ENCODE data around the gene SOS1. TPM values are rescaled to one million over a fixed set of nuclear protein-coding genes. Genes with fewer than 3 reads are reported as not detected.
A peak's percentile ranks its signal among the peaks of the same experiment; 100 is the strongest.

The SOS1 gene
- total RNA-seq, 2 donors from 2014 or later = 65.2 to 95.5 TPM

GRCh38 chr2:38981003-38981669 is 139.7 kb downstream of the SOS1 start:
- H3K4me1 Mint-ChIP-seq = peaks cover 17% of the 10 kb centered on the region
- H3K27me3 Mint-ChIP-seq = no peaks in the 10 kb centered on the region
- DNase-seq = no peak
- ATAC-seq = no peak
- no peak overlapping the region for H3K4me3 Mint-ChIP-seq
- H3K9me3 ChIP-seq (ENCODE audit: control insufficient read depth, low read length, poor library complexity, severe bottlenecking) = no peaks in the 10 kb centered on the region
- H3K27ac Mint-ChIP-seq = no peak overlapping the region
- H3K36me3 Mint-ChIP-seq (ENCODE audit: low read depth) = peaks cover 8% of the 10 kb centered on the region

- H3K27me3 Mint-ChIP-seq = no peaks in the 10 kb centered on the region
- peak overlapping the region; percentile 8 for H3K27ac Mint-ChIP-seq
- no peak for ATAC-seq
- DNase-seq = no peak
- no peak overlapping the region for H3K4me3 Mint-ChIP-seq
- H3K4me1 Mint-ChIP-seq = peaks cover 17% of the 10 kb centered on the region
- H3K36me3 Mint-ChIP-seq (ENCODE audit: low read depth) = peaks cover 5% of the 10 kb centered on the region
- no peaks in the 10 kb centered on the region for H3K9me3 ChIP-seq (ENCODE audit: control insufficient read depth, low read length, poor library complexity, severe bottlenecking)
These were observed 141.9 kb downstream of the SOS1 start for GRCh38 chr2:38978908-38979307.

- Mint-ChIP-seq H3K36me3 (ENCODE audit: low read depth) (peaks cover 5% of the 10 kb centered on the region), H3K4me3 (no peak overlapping the region), H3K27ac (peak overlapping the region; percentile 8), H3K4me1 (peaks cover 17% of the 10 kb centered on the region), H3K27me3 (no peaks in the 10 kb centered on the region)
- DNase-seq (no peak), ATAC-seq (no peak)
- H3K9me3 ChIP-seq (ENCODE audit: control insufficient read depth, low read length, poor library complexity, severe bottlenecking) = no peaks in the 10 kb centered on the region
These were observed 142.5 kb downstream of the SOS1 start for GRCh38 chr2:38978296-38978903.

- Mint-ChIP-seq H3K27ac (no peak overlapping the region), H3K36me3 (ENCODE audit: low read depth) (peaks cover 5% of the 10 kb centered on the region), H3K4me1 (peaks cover 17% of the 10 kb centered on the region), H3K27me3 (no peaks in the 10 kb centered on the region), H3K4me3 (no peak overlapping the region)
- no peaks in the 10 kb centered on the region for H3K9me3 ChIP-seq (ENCODE audit: control insufficient read depth, low read length, poor library complexity, severe bottlenecking)
- ATAC-seq (no peak), DNase-seq (no peak)
These were observed 143.8 kb downstream of the SOS1 start for GRCh38 chr2:38977047-38977446.

GRCh38 chr2:38975042-38975441 is 145.8 kb downstream of the SOS1 start:
- ATAC-seq = no peak
- Mint-ChIP-seq H3K4me3 (no peak overlapping the region), H3K4me1 (peaks cover 16% of the 10 kb centered on the region), H3K27ac (no peak overlapping the region), H3K27me3 (no peaks in the 10 kb centered on the region), H3K36me3 (ENCODE audit: low read depth) (peaks cover 5% of the 10 kb centered on the region)
- DNase-seq = no peak
- H3K9me3 ChIP-seq (ENCODE audit: control insufficient read depth, low read length, poor library complexity, severe bottlenecking) = no peaks in the 10 kb centered on the region

GRCh38 chr2:38973266-38973665 is 147.6 kb downstream of the SOS1 start:
- H3K27me3 Mint-ChIP-seq = no peaks in the 10 kb centered on the region
- DNase-seq (no peak), ATAC-seq (no peak)
- H3K36me3 Mint-ChIP-seq (ENCODE audit: low read depth) = peaks cover 2% of the 10 kb centered on the region
- no peak overlapping the region for H3K27ac Mint-ChIP-seq
- peaks cover 4% of the 10 kb centered on the region for H3K4me1 Mint-ChIP-seq
- no peaks in the 10 kb centered on the region for H3K9me3 ChIP-seq (ENCODE audit: control insufficient read depth, low read length, poor library complexity, severe bottlenecking)
- no peak overlapping the region for H3K4me3 Mint-ChIP-seq

GRCh38 chr2:38971377-38971776 is 149.5 kb downstream of the SOS1 start:
- no peak for ATAC-seq
- peaks cover 2% of the 10 kb centered on the region for H3K36me3 Mint-ChIP-seq (ENCODE audit: low read depth)

GRCh38 chr2:38968021-38968420 is 152.8 kb downstream of the SOS1 start:
- H3K4me3 Mint-ChIP-seq = no peak overlapping the region
- H3K9me3 ChIP-seq (ENCODE audit: control insufficient read depth, low read length, poor library complexity, severe bottlenecking) = no peaks in the 10 kb centered on the region
- no peak overlapping the region for H3K27ac Mint-ChIP-seq
- DNase-seq = no peak
- ATAC-seq = no peak
- H3K27me3 Mint-ChIP-seq = peaks cover 9% of the 10 kb centered on the region
- H3K4me1 Mint-ChIP-seq = peaks cover 5% of the 10 kb centered on the region
- no peaks in the 10 kb centered on the region for H3K36me3 Mint-ChIP-seq (ENCODE audit: low read depth)

More at GRCh38 chr2:38971377-38971776, 149.5 kb downstream of the SOS1 start:
- H3K9me3 ChIP-seq (ENCODE audit: control insufficient read depth, low read length, poor library complexity, severe bottlenecking) = no peaks in the 10 kb centered on the region
- no peak overlapping the region for H3K27ac Mint-ChIP-seq
- DNase-seq = no peak
- peaks cover 2% of the 10 kb centered on the region for H3K27me3 Mint-ChIP-seq
- H3K4me1 Mint-ChIP-seq = peaks cover 6% of the 10 kb centered on the region
- no peak overlapping the region for H3K4me3 Mint-ChIP-seq

GRCh38 chr2:38966678-38967077 is 154.2 kb downstream of the SOS1 start:
- Mint-ChIP-seq H3K36me3 (ENCODE audit: low read depth) (no peaks in the 10 kb centered on the region), H3K27ac (no peak overlapping the region), H3K27me3 (peaks cover 16% of the 10 kb centered on the region), H3K4me3 (no peak overlapping the region), H3K4me1 (peaks cover 6% of the 10 kb centered on the region)
- ATAC-seq (no peak), DNase-seq (no peak)
- H3K9me3 ChIP-seq (ENCODE audit: control insufficient read depth, low read length, poor library complexity, severe bottlenecking) = no peaks in the 10 kb centered on the region

GRCh38 chr2:38966006-38966405 is 154.8 kb downstream of the SOS1 start:
- Mint-ChIP-seq H3K27ac (no peak overlapping the region), H3K4me3 (no peak overlapping the region), H3K36me3 (ENCODE audit: low read depth) (no peaks in the 10 kb centered on the region), H3K27me3 (peaks cover 21% of the 10 kb centered on the region), H3K4me1 (peaks cover 8% of the 10 kb centered on the region)
- H3K9me3 ChIP-seq (ENCODE audit: control insufficient read depth, low read length, poor library complexity, severe bottlenecking) = no peaks in the 10 kb centered on the region
- ATAC-seq = no peak
- no peak for DNase-seq

GRCh38 chr2:38960609-38961320 is 160.1 kb downstream of the SOS1 start:
- no peaks in the 10 kb centered on the region for H3K36me3 Mint-ChIP-seq (ENCODE audit: low read depth)
- H3K9me3 ChIP-seq (ENCODE audit: control insufficient read depth, low read length, poor library complexity, severe bottlenecking) = no peaks in the 10 kb centered on the region
- H3K27me3 Mint-ChIP-seq = peaks cover 35% of the 10 kb centered on the region
- peak overlapping the region; percentile 59 for H3K4me3 Mint-ChIP-seq
- ATAC-seq = peak; percentile 38
- H3K4me1 Mint-ChIP-seq = peaks cover 5% of the 10 kb centered on the region
- no peak for DNase-seq
- no peak overlapping the region for H3K27ac Mint-ChIP-seq

GRCh38 chr2:38959938-38960608 is 160.8 kb downstream of the SOS1 start:
- no peaks in the 10 kb centered on the region for H3K9me3 ChIP-seq (ENCODE audit: control insufficient read depth, low read length, poor library complexity, severe bottlenecking)
- DNase-seq = peak; percentile 58 to 59 (median 58)
- Mint-ChIP-seq H3K4me1 (peaks cover 5% of the 10 kb centered on the region), H3K27me3 (peaks cover 35% of the 10 kb centered on the region), H3K4me3 (peak overlapping the region; percentile 72), H3K27ac (no peak overlapping the region), H3K36me3 (ENCODE audit: low read depth) (no peaks in the 10 kb centered on the region)
- ATAC-seq = peak; percentile 99

- Mint-ChIP-seq H3K27me3 (peaks cover 35% of the 10 kb centered on the region), H3K27ac (no peak overlapping the region), H3K4me3 (peak overlapping the region; percentile 72), H3K36me3 (ENCODE audit: low read depth) (no peaks in the 10 kb centered on the region), H3K4me1 (peaks cover 5% of the 10 kb centered on the region)
- DNase-seq = no peak
- H3K9me3 ChIP-seq (ENCODE audit: control insufficient read depth, low read length, poor library complexity, severe bottlenecking) = no peaks in the 10 kb centered on the region
- ATAC-seq = no peak
These were observed 161.4 kb downstream of the SOS1 start for GRCh38 chr2:38959466-38959865.

Data from T-helper 17 cell (primary cell).